AG08395 (cell line): ENCODE data around the gene CHST3.

Experiments
- DNase-seq: peaks from one replicate; pipeline ENCODE4 v3.0.0; 2012; ENCODE audit warnings: mixed read lengths, low spot score

Gene CHST3

GRCh38 chr10:72010234-72010973 is 46.2 kb downstream of the CHST3 start:
- DNase-seq: no peak

- DNase-seq: no peak
Observed at GRCh38 chr10:72011016-72011415, 46.8 kb downstream of the CHST3 start.

GRCh38 chr10:72011468-72011867 is 47.3 kb downstream of the CHST3 start:
- DNase-seq: no peak

GRCh38 chr10:72011976-72012512 is 47.8 kb downstream of the CHST3 start:
- DNase-seq: no peak

GRCh38 chr10:72012796-72013195 is 48.6 kb downstream of the CHST3 start:
- no peak for DNase-seq

- no peak for DNase-seq
Observed at GRCh38 chr10:72013202-72013945, 49.2 kb downstream of the CHST3 start.

- no peak for DNase-seq
Observed at GRCh38 chr10:72014197-72014596, 50.0 kb downstream of the CHST3 start.

GRCh38 chr10:72014785-72015480 is 50.7 kb downstream of the CHST3 start:
- DNase-seq: no peak

GRCh38 chr10:72015841-72016240 is 51.6 kb downstream of the CHST3 start:
- no peak for DNase-seq

- no peak for DNase-seq
Observed at GRCh38 chr10:72016608-72017300, 52.6 kb downstream of the CHST3 start.

- no peak for DNase-seq
Observed at GRCh38 chr10:72019085-72019876, 55.1 kb downstream of the CHST3 start.

GRCh38 chr10:72020914-72021809 is 57.0 kb downstream of the CHST3 start:
- no peak for DNase-seq

GRCh38 chr10:72022228-72022627 is 58.0 kb downstream of the CHST3 start:
- DNase-seq: no peak

- DNase-seq: peak; percentile 22
Observed at GRCh38 chr10:72024596-72024995, 60.4 kb downstream of the CHST3 start.

GRCh38 chr10:72025400-72025799 is 61.2 kb downstream of the CHST3 start:
- DNase-seq: no peak

GRCh38 chr10:72025832-72026231 is 61.6 kb downstream of the CHST3 start:
- no peak for DNase-seq

GRCh38 chr10:72026278-72027111 is 62.3 kb downstream of the CHST3 start:
- peak; percentile 57 for DNase-seq

GRCh38 chr10:72027498-72027897 is 63.3 kb downstream of the CHST3 start:
- no peak for DNase-seq

GRCh38 chr10:72029414-72029813 is 65.2 kb downstream of the CHST3 start:
- DNase-seq: no peak
